ENCODE measurements around the gene TNF.

TNF gene

GRCh38 chr6:31622684-31623091, 47.3 kb downstream of the TNF start:
- DNase-seq, result no peak

GRCh38 chr6:31624070-31624469, 48.7 kb downstream of the TNF start:
- no peak for DNase-seq

DNA sequence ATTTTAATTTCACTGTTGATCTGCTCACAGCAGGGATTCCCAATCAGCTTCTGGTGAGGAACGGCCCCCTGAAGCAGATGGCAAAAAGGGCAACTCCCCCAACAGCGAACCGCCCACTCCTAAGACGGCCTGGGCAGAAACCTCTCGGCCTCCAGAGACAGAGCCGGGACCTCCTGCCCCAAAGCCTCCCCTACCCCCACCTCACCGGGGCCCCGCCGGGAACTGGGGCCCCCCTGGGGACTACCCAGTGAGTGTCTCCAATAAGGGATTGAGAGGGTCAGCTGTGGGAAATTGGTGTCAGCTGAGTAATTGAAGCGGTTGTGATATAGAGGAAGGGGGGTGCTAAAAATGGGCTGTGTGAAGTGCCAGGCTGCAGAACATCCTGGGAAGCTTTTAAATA, 51.6 kb downstream of the TNF start:
- no peak for DNase-seq

DNA sequence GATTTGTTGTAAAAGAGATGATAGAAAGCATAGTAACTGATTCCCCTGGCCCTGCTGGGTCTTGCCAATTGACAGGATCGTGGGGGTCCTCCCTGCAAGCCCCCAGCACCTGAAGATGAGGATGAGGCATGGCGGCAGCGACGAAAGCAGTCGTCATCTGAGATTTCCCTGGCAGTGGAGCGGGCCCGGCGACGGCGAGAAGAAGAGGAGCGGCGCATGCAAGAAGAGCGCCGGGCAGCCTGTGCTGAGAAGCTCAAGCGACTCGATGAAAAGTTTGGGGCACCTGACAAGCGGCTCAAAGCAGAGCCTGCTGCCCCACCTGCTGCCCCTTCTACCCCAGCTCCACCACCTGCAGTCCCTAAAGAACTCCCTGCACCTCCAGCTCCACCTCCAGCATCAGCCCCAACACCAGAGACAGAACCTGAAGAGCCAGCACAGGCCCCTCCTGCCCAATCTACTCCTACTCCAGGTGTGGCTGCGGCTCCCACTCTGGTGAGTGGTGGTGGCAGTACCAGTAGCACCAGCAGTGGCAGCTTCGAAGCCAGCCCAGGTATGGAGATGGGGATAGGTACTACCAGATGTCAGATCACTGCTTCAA, 52.4 kb downstream of the TNF start:
- no peak for DNase-seq

Data from amygdala (tissue), 56 donors.